Subcutaneous adipose tissue (tissue), 4 donors: ENCODE results near the gene PDE2A. TPM values are rescaled to one million over a fixed set of nuclear protein-coding genes. Genes with fewer than 3 reads are reported as not detected.

Experiments used
- CTCF ChIP-seq: fragments of 450-650 bp; IDR thresholded peaks from one replicate; pipeline ENCODE4 v1.5.1; 2016; ENCODE audit warnings: low read depth, mild to moderate bottlenecking, control low read depth, antibody characterized with exemption, moderate library complexity
- total RNA-seq, 4 donors: library from RNA; depleted of rRNA; stranded (reverse); fragments of >200 nt; gene quantifications; one replicate each; pipeline ENCODE4 v1.1.0, GENCODE V29; 2016

The PDE2A gene
- total RNA-seq, 4 donors from 2014 or later, result 51.2 to 325 (median 74.5) TPM

- no peak for TF ChIP-seq CTCF
These were observed 75.3 kb downstream of the PDE2A start for GRCh38 chr11:72598906-72599305.

GRCh38 chr11:72598466-72598865 is 75.8 kb downstream of the PDE2A start:
- TF ChIP-seq CTCF, result no peak

GRCh38 chr11:72597721-72598120 is 76.5 kb downstream of the PDE2A start:
- no peak for TF ChIP-seq CTCF

GRCh38 chr11:72595292-72595684 is 78.9 kb downstream of the PDE2A start:
- TF ChIP-seq CTCF, result no peak

- TF ChIP-seq CTCF, result no peak
These were observed 79.5 kb downstream of the PDE2A start for GRCh38 chr11:72594493-72595291.

- TF ChIP-seq CTCF, result no peak
These were observed 81.3 kb downstream of the PDE2A start for GRCh38 chr11:72592698-72593495.

GRCh38 chr11:72591785-72592502 is 82.3 kb downstream of the PDE2A start:
- TF ChIP-seq CTCF, result no peak
